Measurements from ENCODE around the gene PHTF1.

DNA sequence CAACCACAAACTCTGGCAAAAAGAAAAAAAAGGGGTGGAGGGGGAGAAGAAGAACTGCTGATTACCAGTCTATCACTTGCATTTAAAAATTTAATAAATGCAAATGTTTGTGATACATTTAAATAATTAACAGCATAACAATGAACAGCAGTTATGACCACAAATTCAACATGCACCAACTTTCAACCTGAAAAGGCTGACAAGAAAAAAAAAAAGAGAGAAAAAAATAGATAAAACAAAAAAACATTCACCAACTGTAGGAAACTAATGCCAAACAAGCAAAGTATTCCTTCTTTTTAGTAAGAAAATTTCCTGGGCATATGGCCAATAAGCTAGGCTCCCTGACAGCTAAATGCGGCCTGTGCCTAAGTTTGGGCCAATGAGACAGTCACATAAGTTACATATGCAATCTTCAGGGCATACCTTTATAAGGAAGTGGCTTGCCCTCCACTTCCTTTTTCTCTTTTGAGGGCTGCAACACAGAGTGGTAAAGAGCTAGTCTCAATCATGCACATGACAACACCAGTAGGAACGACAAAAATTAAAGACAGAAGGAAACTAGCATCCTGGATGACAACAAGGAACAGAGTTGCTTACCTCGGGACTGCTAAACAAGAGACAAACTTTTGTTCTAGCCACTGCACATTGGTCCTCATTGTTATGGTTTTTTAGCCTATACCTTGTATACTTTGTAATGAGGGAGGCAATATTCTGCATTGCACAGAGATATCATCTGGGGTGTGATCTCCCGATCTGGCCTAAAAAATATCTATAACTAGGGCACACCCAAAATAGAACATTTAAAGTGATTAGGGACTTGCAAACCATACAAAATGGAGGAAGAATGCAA, 24.2 kb upstream of the PHTF1 start:
- TF ChIP-seq, protein P1, sequence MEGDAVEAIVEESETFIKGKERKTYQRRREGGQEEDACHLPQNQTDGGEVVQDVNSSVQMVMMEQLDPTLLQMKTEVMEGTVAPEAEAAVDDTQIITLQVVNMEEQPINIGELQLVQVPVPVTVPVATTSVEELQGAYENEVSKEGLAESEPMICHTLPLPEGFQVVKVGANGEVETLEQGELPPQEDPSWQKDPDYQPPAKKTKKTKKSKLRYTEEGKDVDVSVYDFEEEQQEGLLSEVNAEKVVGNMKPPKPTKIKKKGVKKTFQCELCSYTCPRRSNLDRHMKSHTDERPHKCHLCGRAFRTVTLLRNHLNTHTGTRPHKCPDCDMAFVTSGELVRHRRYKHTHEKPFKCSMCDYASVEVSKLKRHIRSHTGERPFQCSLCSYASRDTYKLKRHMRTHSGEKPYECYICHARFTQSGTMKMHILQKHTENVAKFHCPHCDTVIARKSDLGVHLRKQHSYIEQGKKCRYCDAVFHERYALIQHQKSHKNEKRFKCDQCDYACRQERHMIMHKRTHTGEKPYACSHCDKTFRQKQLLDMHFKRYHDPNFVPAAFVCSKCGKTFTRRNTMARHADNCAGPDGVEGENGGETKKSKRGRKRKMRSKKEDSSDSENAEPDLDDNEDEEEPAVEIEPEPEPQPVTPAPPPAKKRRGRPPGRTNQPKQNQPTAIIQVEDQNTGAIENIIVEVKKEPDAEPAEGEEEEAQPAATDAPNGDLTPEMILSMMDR (IDR thresholded peaks at IDR 0.05), result no peak
- TF ChIP-seq EP300 (IDR thresholded peaks at IDR 0.05; ENCODE audit: low read depth) (no peak), POLR2AphosphoS5 (IDR thresholded peaks at IDR 0.05) (peak in 2 of 3 donors; percentile 57 to 68), POLR2A (IDR thresholded peaks at IDR 0.05) (peak; percentile 12)
